Activated CD4-positive, alpha-beta T cell treated with anti-CD3 and anti-CD28 coated beads, Interleukin-2, amount 10 ng/mL, durations not matched to agents 7 days and 5 days (primary cell): ENCODE data around the gene SPDYE2B. TPM values are rescaled to one million over a fixed set of nuclear protein-coding genes. Genes with fewer than 3 reads are reported as not detected.
"Not testable (repeated sequence)": the region's sequence is repeated elsewhere in the genome, so short reads cannot be mapped to it uniquely, and the experiment has no call there.

Source experiments
- CTCF ChIA-PET: fragments of 350-600 bp; sonication (Branson Sonifier 250); formaldehyde crosslinking; loops from one replicate; lab custom pipeline; 2021; ENCODE audit warnings: antibody characterized with exemption; lab: Charles Lee
- POLR2A ChIA-PET: fragments of 350-600 bp; sonication (Branson Sonifier 250); formaldehyde crosslinking; loops from one replicate; lab custom pipeline; 2021; ENCODE audit warnings: antibody characterized with exemption; lab: Charles Lee
- DNase-seq: peaks from one replicate; pipeline ENCODE4 v3.0.0-alpha.2; 2020
- H3K27ac Mint-ChIP-seq: one replicate; pipeline ENCODE4 v1.8.0; 2021; ENCODE audit warnings: mild to moderate bottlenecking, moderate library complexity, mixed read lengths
- H3K27me3 Mint-ChIP-seq: one replicate; pipeline ENCODE4 v1.8.0; 2021; ENCODE audit warnings: mixed read lengths
- H3K36me3 Mint-ChIP-seq: one replicate; pipeline ENCODE4 v1.8.0; 2021; ENCODE audit warnings: low read depth, mixed read lengths
- H3K4me1 Mint-ChIP-seq: one replicate; pipeline ENCODE4 v1.8.0; 2021; ENCODE audit warnings: mixed read lengths
- H3K4me3 Mint-ChIP-seq: one replicate; pipeline ENCODE4 v1.8.0; 2021; ENCODE audit warnings: mild to moderate bottlenecking, moderate library complexity, mixed read lengths
- H3K9me3 Mint-ChIP-seq: one replicate; pipeline ENCODE4 v1.8.0; 2021; ENCODE audit warnings: mixed read lengths
- total RNA-seq, 2 experiments: library from RNA; stranded (reverse); gene quantifications; one replicate each; pipeline ENCODE4 v1.2.3, GENCODE V29; 2021

Gene SPDYE2B, protein sequence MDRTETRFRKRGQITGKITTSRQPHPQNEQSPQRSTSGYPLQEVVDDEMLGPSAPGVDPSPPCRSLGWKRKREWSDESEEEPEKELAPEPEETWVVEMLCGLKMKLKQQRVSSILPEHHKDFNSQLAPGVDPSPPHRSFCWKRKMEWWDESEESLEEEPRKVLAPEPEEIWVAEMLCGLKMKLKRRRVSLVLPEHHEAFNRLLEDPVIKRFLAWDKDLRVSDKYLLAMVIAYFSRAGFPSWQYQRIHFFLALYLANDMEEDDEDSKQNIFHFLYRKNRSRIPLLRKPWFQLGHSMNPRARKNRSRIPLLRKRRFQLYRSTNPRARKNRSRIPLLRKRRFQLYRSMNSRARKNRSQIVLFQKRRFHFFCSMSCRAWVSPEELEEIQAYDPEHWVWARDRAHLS
- total RNA-seq: not detected

DNA sequence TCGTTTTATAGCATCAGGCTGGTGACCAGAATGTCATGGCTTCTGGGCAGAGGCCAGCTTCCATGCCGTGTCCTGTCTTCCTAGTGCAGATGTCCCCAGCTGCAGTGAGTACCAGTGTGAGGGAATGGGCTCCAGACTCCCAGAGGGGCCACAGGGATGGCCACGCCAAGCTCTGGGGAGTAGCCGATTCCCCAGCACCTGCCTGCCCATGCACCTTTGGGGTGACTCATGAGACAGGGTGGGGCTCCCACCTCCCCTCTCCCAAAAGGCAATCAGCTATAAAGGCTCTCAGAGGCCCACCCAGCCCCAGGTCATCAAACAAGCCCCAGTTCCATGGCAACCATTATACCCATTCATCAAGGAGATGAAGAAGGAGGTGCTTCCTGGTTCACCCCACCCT is at the start of gene SPDYE2B:
Gene SPDYE2B, plus strand, starts transcription at position 396 of the 400 bp plus-strand sequence. CDS start 2,030 bp downstream, outside the sequence.
- CTCF ChIA-PET: not testable (repeated sequence)

GRCh38 chr7:102602317-102602716 is 47.8 kb upstream of the SPDYE2B start:
- POLR2A ChIA-PET, H3K27ac Mint-ChIP-seq, CTCF ChIA-PET, H3K27me3 Mint-ChIP-seq, H3K4me3 Mint-ChIP-seq, H3K4me1 Mint-ChIP-seq, H3K9me3 Mint-ChIP-seq, H3K36me3 Mint-ChIP-seq, DNase-seq: not testable (repeated sequence)

More for the DNA sequence above, at the start of gene SPDYE2B:
- H3K27ac Mint-ChIP-seq, H3K4me1 Mint-ChIP-seq, DNase-seq, H3K4me3 Mint-ChIP-seq, POLR2A ChIA-PET, H3K36me3 Mint-ChIP-seq, H3K9me3 Mint-ChIP-seq, H3K27me3 Mint-ChIP-seq: not testable (repeated sequence)

- H3K9me3 Mint-ChIP-seq, CTCF ChIA-PET, POLR2A ChIA-PET, H3K27ac Mint-ChIP-seq, H3K36me3 Mint-ChIP-seq, H3K4me3 Mint-ChIP-seq, DNase-seq, H3K27me3 Mint-ChIP-seq, H3K4me1 Mint-ChIP-seq: not testable (repeated sequence)
Measured at GRCh38 chr7:102604431-102605145, 45.5 kb upstream of the SPDYE2B start.

DNA sequence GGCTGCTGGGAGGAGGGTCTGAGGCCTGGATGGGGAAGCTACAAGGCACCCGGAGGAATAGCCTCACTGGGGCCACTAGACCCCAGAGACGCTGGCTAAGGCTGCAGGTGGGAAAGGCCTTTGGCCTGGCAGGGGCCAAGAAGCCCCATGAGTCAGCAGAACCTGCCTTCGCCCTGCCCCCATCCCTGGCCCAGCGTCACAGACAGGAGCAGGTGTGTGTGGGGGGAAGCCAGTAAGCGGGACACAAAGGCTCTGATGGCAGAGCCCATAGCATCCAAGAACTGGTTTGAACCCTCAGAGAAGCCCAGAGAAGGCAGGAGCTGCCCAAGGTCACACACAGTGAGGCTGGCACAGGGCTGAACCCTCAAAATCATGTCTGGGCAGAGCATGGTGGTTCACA is 43.3 kb upstream of the SPDYE2B start:
- DNase-seq, H3K27ac Mint-ChIP-seq, H3K4me3 Mint-ChIP-seq, H3K4me1 Mint-ChIP-seq, POLR2A ChIA-PET, H3K27me3 Mint-ChIP-seq, CTCF ChIA-PET, H3K36me3 Mint-ChIP-seq, H3K9me3 Mint-ChIP-seq: not testable (repeated sequence)

GRCh38 chr7:102609734-102610133 is 40.4 kb upstream of the SPDYE2B start:
- DNase-seq, H3K4me3 Mint-ChIP-seq, H3K9me3 Mint-ChIP-seq, H3K27me3 Mint-ChIP-seq, H3K4me1 Mint-ChIP-seq, POLR2A ChIA-PET, H3K36me3 Mint-ChIP-seq, H3K27ac Mint-ChIP-seq, CTCF ChIA-PET: not testable (repeated sequence)

DNA sequence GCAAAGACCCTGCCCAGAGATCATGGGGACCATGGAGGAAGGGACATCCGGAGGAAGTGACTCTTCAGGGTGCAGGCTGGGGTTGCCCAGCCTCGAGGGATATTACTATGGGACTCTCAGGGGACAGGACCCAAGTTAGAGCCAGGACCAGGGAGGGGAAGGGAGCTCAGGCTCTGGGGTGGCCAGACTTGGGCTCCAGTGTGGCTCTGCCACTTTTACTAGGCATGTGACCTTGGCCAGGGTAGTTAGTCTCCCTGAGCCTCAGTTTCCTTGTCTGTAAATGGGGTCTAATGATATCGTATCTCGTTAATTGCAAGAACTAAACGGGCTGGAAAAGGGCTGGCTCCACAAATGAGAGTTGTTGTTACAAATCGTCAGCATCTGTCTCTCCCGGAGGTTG is 39.7 kb upstream of the SPDYE2B start:
- POLR2A ChIA-PET, CTCF ChIA-PET, H3K9me3 Mint-ChIP-seq, H3K4me3 Mint-ChIP-seq, H3K27me3 Mint-ChIP-seq, H3K4me1 Mint-ChIP-seq, H3K36me3 Mint-ChIP-seq, DNase-seq, H3K27ac Mint-ChIP-seq: not testable (repeated sequence)

DNA sequence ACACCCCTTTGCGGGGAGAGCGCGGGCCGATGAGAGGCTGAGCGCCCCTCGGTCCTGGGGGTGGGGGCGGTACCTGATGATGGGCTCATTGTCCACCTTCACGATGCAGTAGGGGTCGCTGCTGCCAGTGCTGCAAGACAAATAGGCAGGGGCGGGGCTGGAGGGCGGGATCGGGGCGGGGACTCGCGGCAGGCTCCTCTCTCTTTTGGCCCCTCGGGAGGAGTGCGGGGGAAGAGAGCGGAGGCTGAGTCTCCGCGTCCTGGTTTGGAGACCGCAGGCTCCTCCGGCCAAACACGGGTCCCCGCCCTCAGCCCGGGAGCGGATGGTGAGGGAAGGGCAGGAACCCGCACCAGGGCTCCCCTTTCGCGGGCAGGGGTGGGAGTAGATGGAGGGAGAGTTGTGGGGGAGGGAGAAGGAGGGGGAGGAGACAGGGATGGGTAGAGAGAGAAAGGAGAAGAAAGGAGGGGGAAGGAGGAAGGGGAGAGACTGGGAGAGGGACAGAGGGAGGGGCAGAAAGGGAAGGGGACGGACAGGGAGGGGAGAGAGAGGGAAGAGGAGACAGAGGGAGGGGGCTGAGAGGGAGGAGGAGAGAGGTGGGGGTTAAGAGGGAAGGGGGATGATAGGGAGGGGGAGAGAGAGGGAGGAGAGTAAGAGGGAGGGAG is 39.0 kb upstream of the SPDYE2B start:
- H3K4me1 Mint-ChIP-seq, H3K9me3 Mint-ChIP-seq, H3K27ac Mint-ChIP-seq, H3K4me3 Mint-ChIP-seq, H3K36me3 Mint-ChIP-seq, H3K27me3 Mint-ChIP-seq, DNase-seq, CTCF ChIA-PET, POLR2A ChIA-PET: not testable (repeated sequence)

DNA sequence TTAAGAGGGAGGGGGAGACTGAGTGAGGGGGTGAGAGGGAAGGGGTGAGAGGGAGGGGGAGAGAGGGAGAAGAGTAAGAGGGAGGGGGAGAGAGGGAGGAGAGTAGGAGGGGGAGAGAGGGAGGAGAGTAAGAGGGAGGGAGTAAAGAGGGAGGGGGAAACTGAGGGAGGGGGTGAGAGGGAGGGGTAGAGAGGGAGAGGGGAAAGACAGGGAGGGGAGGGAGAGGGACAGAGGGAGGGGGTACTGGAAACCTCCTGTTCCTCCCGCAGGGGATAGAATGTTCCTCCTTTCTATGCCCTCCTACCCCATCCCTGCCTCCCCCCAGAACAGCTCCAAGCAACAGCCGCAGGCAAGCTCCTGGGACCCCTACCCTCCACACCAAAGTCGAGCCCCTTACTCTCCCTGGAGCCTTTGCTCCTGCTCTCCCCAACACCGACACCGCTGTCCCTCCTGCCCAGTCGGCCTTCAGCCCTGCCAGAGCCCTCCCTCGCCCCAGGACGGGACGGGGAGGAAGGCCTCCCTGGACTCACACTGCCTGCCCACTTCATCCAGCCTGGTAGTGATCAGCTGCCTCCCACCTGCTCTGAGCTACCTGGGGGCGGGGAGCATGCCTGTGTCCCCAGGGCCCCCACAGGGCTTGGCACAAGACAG is 38.3 kb upstream of the SPDYE2B start:
- POLR2A ChIA-PET, H3K27me3 Mint-ChIP-seq, DNase-seq, H3K36me3 Mint-ChIP-seq, H3K27ac Mint-ChIP-seq, CTCF ChIA-PET, H3K4me3 Mint-ChIP-seq, H3K4me1 Mint-ChIP-seq, H3K9me3 Mint-ChIP-seq: not testable (repeated sequence)

- H3K4me1 Mint-ChIP-seq, DNase-seq: not testable (repeated sequence)
Measured at GRCh38 chr7:102613575-102614345, 36.4 kb upstream of the SPDYE2B start.

DNA sequence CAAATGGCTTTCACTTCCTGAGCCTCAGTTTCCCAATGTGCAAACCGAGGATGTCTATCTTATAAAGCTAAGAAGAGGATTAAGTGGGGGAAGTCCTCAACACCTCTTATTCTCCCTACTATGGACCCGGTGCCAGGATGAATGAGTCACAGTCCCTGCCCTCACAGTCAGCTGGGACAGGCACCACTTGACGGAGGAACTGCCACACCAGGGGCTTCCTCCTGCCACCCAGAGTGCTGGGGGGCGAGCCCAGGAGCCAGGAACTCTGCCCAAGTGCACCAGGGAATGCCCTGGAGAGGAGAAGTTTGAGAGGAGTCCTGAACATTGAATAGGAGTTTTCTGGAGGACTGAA is 35.8 kb upstream of the SPDYE2B start:
- CTCF ChIA-PET, H3K36me3 Mint-ChIP-seq, H3K27ac Mint-ChIP-seq, H3K27me3 Mint-ChIP-seq, H3K4me3 Mint-ChIP-seq, H3K9me3 Mint-ChIP-seq, DNase-seq, H3K4me1 Mint-ChIP-seq, POLR2A ChIA-PET: not testable (repeated sequence)

More at GRCh38 chr7:102613575-102614345, 36.4 kb upstream of the SPDYE2B start:
- H3K36me3 Mint-ChIP-seq, POLR2A ChIA-PET, H3K9me3 Mint-ChIP-seq, H3K27me3 Mint-ChIP-seq, H3K4me3 Mint-ChIP-seq, H3K27ac Mint-ChIP-seq, CTCF ChIA-PET: not testable (repeated sequence)

DNA sequence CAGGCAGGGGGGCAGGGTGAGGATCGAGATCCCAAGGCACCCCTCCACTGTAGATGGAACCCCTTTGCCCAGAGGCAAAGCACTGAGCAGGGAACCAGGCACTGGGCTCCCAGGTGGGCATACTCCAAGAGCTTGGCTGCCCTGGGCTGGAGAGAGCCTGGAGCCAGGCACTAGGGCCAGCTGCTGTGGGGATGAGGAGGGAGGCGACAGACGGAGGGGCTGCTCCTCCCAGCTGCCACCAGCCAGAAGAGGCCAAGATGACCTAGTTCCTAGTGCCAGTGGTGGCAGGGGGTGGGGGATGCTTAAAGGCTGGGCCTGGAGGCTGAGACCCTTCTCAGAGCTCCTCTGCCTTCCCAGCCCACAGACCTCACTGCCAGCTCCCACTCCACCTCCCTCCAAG is 35.2 kb upstream of the SPDYE2B start:
- H3K4me3 Mint-ChIP-seq, H3K36me3 Mint-ChIP-seq, CTCF ChIA-PET, H3K27me3 Mint-ChIP-seq, H3K9me3 Mint-ChIP-seq, DNase-seq, H3K27ac Mint-ChIP-seq, POLR2A ChIA-PET, H3K4me1 Mint-ChIP-seq: not testable (repeated sequence)

- H3K27me3 Mint-ChIP-seq, POLR2A ChIA-PET, H3K4me1 Mint-ChIP-seq: not testable (repeated sequence)
Measured at GRCh38 chr7:102615930-102616329, 34.2 kb upstream of the SPDYE2B start.

More at GRCh38 chr7:102615930-102616329, 34.2 kb upstream of the SPDYE2B start:
- H3K4me3 Mint-ChIP-seq, H3K27ac Mint-ChIP-seq, H3K9me3 Mint-ChIP-seq, DNase-seq, CTCF ChIA-PET, H3K36me3 Mint-ChIP-seq: not testable (repeated sequence)
